ENCODE measurements around the gene ATXN1. TPM values are rescaled to one million over a fixed set of nuclear protein-coding genes. Genes with fewer than 3 reads are reported as not detected.

The ATXN1 gene
- polyA plus RNA-seq, 6 donors from 2014 or later = 0.14 to 1.2 (median 0.60) TPM; not detected in 1

- no peaks in the 10 kb centered on the region for H3K9me3 Mint-ChIP-seq
- H3K27me3 Mint-ChIP-seq = peaks cover 16 to 24% (median 18%) of the 10 kb centered on the region in 3 donors
- H3K36me3 Mint-ChIP-seq = no peaks in the 10 kb centered on the region
- H3K4me3 Mint-ChIP-seq = no peak overlapping the region
- DNase-seq (no peak), ATAC-seq (ENCODE audit: low read depth in 2 of 2) (no peak)
- H3K4me1 Mint-ChIP-seq = peaks cover 0 to 8% (median 2%) of the 10 kb centered on the region in 3 donors
- H3K27ac Mint-ChIP-seq = no peak overlapping the region
Observed at GRCh38 chr6:16754274-16754673, 7.0 kb downstream of the ATXN1 start.

- peaks cover 0 to under 1% (median 0%) of the 10 kb centered on the region in 3 donors for H3K4me1 Mint-ChIP-seq
Observed at GRCh38 chr6:16753341-16753740, 7.9 kb downstream of the ATXN1 start.

GRCh38 chr6:16752206-16752866, 8.9 kb downstream of the ATXN1 start:
- Mint-ChIP-seq H3K36me3 (no peaks in the 10 kb centered on the region), H3K9me3 (no peaks in the 10 kb centered on the region), H3K27ac (no peak overlapping the region), H3K4me1 (no peaks in the 10 kb centered on the region), H3K4me3 (no peak overlapping the region), H3K27me3 (peaks cover 8 to 23% (median 20%) of the 10 kb centered on the region in 3 donors)
- ATAC-seq (ENCODE audit: low read depth in 2 of 2) (no peak), DNase-seq (no peak)

More at GRCh38 chr6:16753341-16753740, 7.9 kb downstream of the ATXN1 start:
- DNase-seq = no peak
- Mint-ChIP-seq H3K27ac (no peak overlapping the region), H3K36me3 (no peaks in the 10 kb centered on the region), H3K27me3 (peaks cover 17 to 20% (median 20%) of the 10 kb centered on the region in 3 donors), H3K4me3 (no peak overlapping the region), H3K9me3 (no peaks in the 10 kb centered on the region)
- no peak for ATAC-seq (ENCODE audit: low read depth in 2 of 2)

GRCh38 chr6:16751251-16751946, 9.9 kb downstream of the ATXN1 start:
- no peak overlapping the region for H3K27ac Mint-ChIP-seq
- H3K36me3 Mint-ChIP-seq = no peaks in the 10 kb centered on the region
- no peak overlapping the region for H3K4me3 Mint-ChIP-seq
- no peak for DNase-seq
- H3K9me3 Mint-ChIP-seq = no peaks in the 10 kb centered on the region
- H3K27me3 Mint-ChIP-seq = peaks cover 8 to 26% (median 20%) of the 10 kb centered on the region in 3 donors
- ATAC-seq (ENCODE audit: low read depth in 2 of 2) = no peak
- no peaks in the 10 kb centered on the region for H3K4me1 Mint-ChIP-seq

- DNase-seq (no peak), ATAC-seq (ENCODE audit: low read depth in 2 of 2) (no peak)
- Mint-ChIP-seq H3K9me3 (no peaks in the 10 kb centered on the region), H3K4me3 (no peak overlapping the region), H3K27ac (no peak overlapping the region), H3K36me3 (no peaks in the 10 kb centered on the region), H3K4me1 (no peaks in the 10 kb centered on the region), H3K27me3 (peaks cover 14 to 34% (median 28%) of the 10 kb centered on the region in 3 donors)
Observed at GRCh38 chr6:16750566-16750965, 10.7 kb downstream of the ATXN1 start.

GRCh38 chr6:16749516-16750485, 11.5 kb downstream of the ATXN1 start:
- H3K27ac Mint-ChIP-seq = no peak overlapping the region
- H3K9me3 Mint-ChIP-seq = no peaks in the 10 kb centered on the region
- H3K36me3 Mint-ChIP-seq = no peaks in the 10 kb centered on the region
- no peak for DNase-seq
- no peak for ATAC-seq (ENCODE audit: low read depth in 2 of 2)
- H3K4me1 Mint-ChIP-seq = no peaks in the 10 kb centered on the region
- no peak overlapping the region for H3K4me3 Mint-ChIP-seq
- H3K27me3 Mint-ChIP-seq = peaks cover 16 to 31% (median 28%) of the 10 kb centered on the region in 3 donors

GRCh38 chr6:16748025-16748319, 13.3 kb downstream of the ATXN1 start:
- ATAC-seq (ENCODE audit: low read depth in 2 of 2) (no peak), DNase-seq (no peak)
- no peak overlapping the region for H3K27ac Mint-ChIP-seq
- H3K4me3 Mint-ChIP-seq = no peak overlapping the region
- no peaks in the 10 kb centered on the region for H3K4me1 Mint-ChIP-seq
- H3K36me3 Mint-ChIP-seq = no peaks in the 10 kb centered on the region
- peaks cover 27 to 41% (median 37%) of the 10 kb centered on the region in 3 donors for H3K27me3 Mint-ChIP-seq
- no peaks in the 10 kb centered on the region for H3K9me3 Mint-ChIP-seq

- H3K27me3 Mint-ChIP-seq = peaks cover 27 to 37% (median 36%) of the 10 kb centered on the region in 3 donors
- H3K9me3 Mint-ChIP-seq = no peaks in the 10 kb centered on the region
- no peak for ATAC-seq (ENCODE audit: low read depth in 2 of 2)
- no peaks in the 10 kb centered on the region for H3K36me3 Mint-ChIP-seq
- no peaks in the 10 kb centered on the region for H3K4me1 Mint-ChIP-seq
- H3K27ac Mint-ChIP-seq = no peak overlapping the region
- H3K4me3 Mint-ChIP-seq = no peak overlapping the region
- DNase-seq = no peak
Observed at GRCh38 chr6:16747232-16748024, 13.8 kb downstream of the ATXN1 start.

GRCh38 chr6:16746812-16747211, 14.4 kb downstream of the ATXN1 start:
- H3K4me1 Mint-ChIP-seq = no peaks in the 10 kb centered on the region
- DNase-seq (no peak), ATAC-seq (ENCODE audit: low read depth in 2 of 2) (no peak)
- H3K36me3 Mint-ChIP-seq = no peaks in the 10 kb centered on the region
- no peak overlapping the region for H3K27ac Mint-ChIP-seq
- H3K27me3 Mint-ChIP-seq = peaks cover 27 to 37% (median 32%) of the 10 kb centered on the region in 3 donors
- H3K9me3 Mint-ChIP-seq = no peaks in the 10 kb centered on the region
- H3K4me3 Mint-ChIP-seq = no peak overlapping the region

GRCh38 chr6:16746401-16746800, 14.9 kb downstream of the ATXN1 start:
- DNase-seq (no peak), ATAC-seq (ENCODE audit: low read depth in 2 of 2) (no peak)
- Mint-ChIP-seq H3K27me3 (peaks cover 27 to 34% (median 32%) of the 10 kb centered on the region in 3 donors), H3K36me3 (no peaks in the 10 kb centered on the region), H3K4me1 (no peaks in the 10 kb centered on the region), H3K4me3 (no peak overlapping the region), H3K9me3 (no peaks in the 10 kb centered on the region), H3K27ac (no peak overlapping the region)

GRCh38 chr6:16743664-16744210, 17.5 kb downstream of the ATXN1 start:
- H3K4me3 Mint-ChIP-seq = no peak overlapping the region
- ATAC-seq (ENCODE audit: low read depth in 2 of 2) (no peak), DNase-seq (no peak)
- no peaks in the 10 kb centered on the region for H3K36me3 Mint-ChIP-seq
- H3K4me1 Mint-ChIP-seq = no peaks in the 10 kb centered on the region
- H3K27me3 Mint-ChIP-seq = peaks cover 19 to 21% (median 21%) of the 10 kb centered on the region in 3 donors
- no peaks in the 10 kb centered on the region for H3K9me3 Mint-ChIP-seq
- peak overlapping the region in 1 of 6 donors; percentile 24 for H3K27ac Mint-ChIP-seq

- Mint-ChIP-seq H3K36me3 (no peaks in the 10 kb centered on the region), H3K9me3 (no peaks in the 10 kb centered on the region), H3K4me1 (no peaks in the 10 kb centered on the region), H3K4me3 (no peak overlapping the region), H3K27me3 (peaks cover 17 to 21% (median 19%) of the 10 kb centered on the region in 3 donors), H3K27ac (no peak overlapping the region)
- DNase-seq = no peak
- no peak for ATAC-seq (ENCODE audit: low read depth in 2 of 2)
Observed at GRCh38 chr6:16742116-16742515, 19.1 kb downstream of the ATXN1 start.

All from naive B cell (primary cell).